Measurements from ENCODE around the gene SH2B3.

DNA sequence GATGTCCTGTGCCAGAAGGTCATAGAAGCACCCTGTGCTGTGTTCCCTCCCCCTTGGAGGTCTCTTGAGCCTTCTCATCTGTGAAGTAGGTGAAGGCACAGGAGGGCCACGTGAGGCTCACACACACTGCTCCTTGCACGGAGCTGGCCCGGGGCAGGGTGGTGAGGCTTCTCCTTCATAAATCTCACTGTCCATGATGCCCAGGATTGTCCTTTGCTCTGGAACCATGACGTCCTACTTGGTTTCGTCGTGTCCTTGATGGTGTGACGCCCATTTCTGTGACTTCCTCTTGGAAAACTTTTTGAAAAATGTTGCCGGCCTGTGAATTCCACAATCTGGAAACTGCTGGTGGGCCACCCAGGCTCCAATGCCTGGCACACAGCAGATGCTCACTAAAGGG lies 34.4 kb downstream of the SH2B3 start:
- TF ChIP-seq, protein P1, sequence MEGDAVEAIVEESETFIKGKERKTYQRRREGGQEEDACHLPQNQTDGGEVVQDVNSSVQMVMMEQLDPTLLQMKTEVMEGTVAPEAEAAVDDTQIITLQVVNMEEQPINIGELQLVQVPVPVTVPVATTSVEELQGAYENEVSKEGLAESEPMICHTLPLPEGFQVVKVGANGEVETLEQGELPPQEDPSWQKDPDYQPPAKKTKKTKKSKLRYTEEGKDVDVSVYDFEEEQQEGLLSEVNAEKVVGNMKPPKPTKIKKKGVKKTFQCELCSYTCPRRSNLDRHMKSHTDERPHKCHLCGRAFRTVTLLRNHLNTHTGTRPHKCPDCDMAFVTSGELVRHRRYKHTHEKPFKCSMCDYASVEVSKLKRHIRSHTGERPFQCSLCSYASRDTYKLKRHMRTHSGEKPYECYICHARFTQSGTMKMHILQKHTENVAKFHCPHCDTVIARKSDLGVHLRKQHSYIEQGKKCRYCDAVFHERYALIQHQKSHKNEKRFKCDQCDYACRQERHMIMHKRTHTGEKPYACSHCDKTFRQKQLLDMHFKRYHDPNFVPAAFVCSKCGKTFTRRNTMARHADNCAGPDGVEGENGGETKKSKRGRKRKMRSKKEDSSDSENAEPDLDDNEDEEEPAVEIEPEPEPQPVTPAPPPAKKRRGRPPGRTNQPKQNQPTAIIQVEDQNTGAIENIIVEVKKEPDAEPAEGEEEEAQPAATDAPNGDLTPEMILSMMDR (IDR thresholded peaks at IDR 0.05), result no peak
- no peak for TF ChIP-seq POLR2A (IDR thresholded peaks at IDR 0.05)

All from heart left ventricle (tissue), 13 donors.